Osteocyte (in vitro differentiated cells): Measurements from ENCODE around the gene ART4. TPM values are rescaled to one million over a fixed set of nuclear protein-coding genes. Genes with fewer than 3 reads are reported as not detected.

Experiments
- DNase-seq: peaks from one replicate; pipeline ENCODE4 v3.0.0; 2021; ENCODE audit warnings: mixed read lengths; ENCODE audit not compliant: unreplicated experiment; ENCODE audit errors: extremely low spot score
- H3K27ac Mint-ChIP-seq: one replicate; pipeline ENCODE4 v1.8.0; 2021; ENCODE audit warnings: mild to moderate bottlenecking, mixed read lengths; ENCODE audit not compliant: unreplicated experiment
- H3K27me3 Mint-ChIP-seq: one replicate; pipeline ENCODE4 v1.8.0; 2021; ENCODE audit warnings: mixed read lengths; ENCODE audit not compliant: unreplicated experiment
- H3K36me3 Mint-ChIP-seq: one replicate; pipeline ENCODE4 v1.8.0; 2021; ENCODE audit warnings: mixed read lengths; ENCODE audit not compliant: unreplicated experiment
- H3K4me1 Mint-ChIP-seq: one replicate; pipeline ENCODE4 v1.8.0; 2021; ENCODE audit warnings: mixed read lengths; ENCODE audit not compliant: unreplicated experiment
- H3K4me3 Mint-ChIP-seq: one replicate; pipeline ENCODE4 v1.8.0; 2021; ENCODE audit warnings: mild to moderate bottlenecking, moderate library complexity, mixed read lengths; ENCODE audit not compliant: unreplicated experiment
- H3K9me3 Mint-ChIP-seq: one replicate; pipeline ENCODE4 v1.8.0; 2021; ENCODE audit warnings: mixed read lengths; ENCODE audit not compliant: unreplicated experiment
- CTCF ChIP-seq: fragments of 200-600 bp; sonication (generic); IDR thresholded peaks from 2 replicates; pipeline ENCODE4 v1.5.0; 2021; ENCODE audit warnings: antibody characterized with exemption, mild to moderate bottlenecking, moderate library complexity
- total RNA-seq: library from RNA; stranded (reverse); gene quantifications from 2 replicates; pipeline ENCODE4 v1.2.1, GENCODE V29; 2021

Gene ART4
- total RNA-seq, 1 donor from 2014 or later = not detected

- H3K4me1 Mint-ChIP-seq = peaks cover 20% of the 10 kb centered on the region
- DNase-seq = no peak
- no peak for TF ChIP-seq CTCF
- no peaks in the 10 kb centered on the region for H3K9me3 Mint-ChIP-seq
- no peaks in the 10 kb centered on the region for H3K36me3 Mint-ChIP-seq
- H3K27ac Mint-ChIP-seq = peak overlapping the region; percentile 84
- peak overlapping the region; percentile 61 for H3K4me3 Mint-ChIP-seq
- no peaks in the 10 kb centered on the region for H3K27me3 Mint-ChIP-seq
Observed at GRCh38 chr12:14884458-14884878, 41.1 kb upstream of the ART4 start.

- Mint-ChIP-seq H3K4me1 (peaks cover 20% of the 10 kb centered on the region), H3K27me3 (no peaks in the 10 kb centered on the region), H3K9me3 (no peaks in the 10 kb centered on the region), H3K4me3 (no peak overlapping the region), H3K27ac (no peak overlapping the region), H3K36me3 (no peaks in the 10 kb centered on the region)
- no peak for DNase-seq
- TF ChIP-seq CTCF = no peak
Observed at GRCh38 chr12:14883686-14884085, 40.4 kb upstream of the ART4 start.

- no peak for TF ChIP-seq CTCF
- Mint-ChIP-seq H3K4me3 (no peak overlapping the region), H3K4me1 (peaks cover 20% of the 10 kb centered on the region), H3K9me3 (no peaks in the 10 kb centered on the region), H3K36me3 (no peaks in the 10 kb centered on the region), H3K27ac (no peak overlapping the region), H3K27me3 (no peaks in the 10 kb centered on the region)
- DNase-seq = no peak
Observed at GRCh38 chr12:14880890-14881453, 37.6 kb upstream of the ART4 start.

GRCh38 chr12:14879222-14879933 lies 36.1 kb upstream of the ART4 start:
- Mint-ChIP-seq H3K4me3 (no peak overlapping the region), H3K4me1 (peaks cover 13% of the 10 kb centered on the region), H3K27me3 (no peaks in the 10 kb centered on the region), H3K9me3 (no peaks in the 10 kb centered on the region), H3K36me3 (no peaks in the 10 kb centered on the region), H3K27ac (no peak overlapping the region)
- DNase-seq = no peak
- TF ChIP-seq CTCF = no peak

- Mint-ChIP-seq H3K27ac (no peak overlapping the region), H3K36me3 (no peaks in the 10 kb centered on the region), H3K27me3 (no peaks in the 10 kb centered on the region), H3K4me3 (no peak overlapping the region), H3K9me3 (no peaks in the 10 kb centered on the region), H3K4me1 (peaks cover 6% of the 10 kb centered on the region)
- no peak for DNase-seq
- TF ChIP-seq CTCF = no peak
Observed at GRCh38 chr12:14878488-14878887, 35.2 kb upstream of the ART4 start.
